Medulla oblongata (tissue), 1 donor: Measurements from ENCODE around the gene RIPOR3.
"Not testable (repeated sequence)": the region's sequence is repeated elsewhere in the genome, so short reads cannot be mapped to it uniquely, and the experiment has no call there.

Source experiments
- DNase-seq: peaks from one replicate; pipeline ENCODE4 v3.0.0-alpha.2; 2015; ENCODE audit errors: extremely low spot score

RIPOR3 gene

DNA sequence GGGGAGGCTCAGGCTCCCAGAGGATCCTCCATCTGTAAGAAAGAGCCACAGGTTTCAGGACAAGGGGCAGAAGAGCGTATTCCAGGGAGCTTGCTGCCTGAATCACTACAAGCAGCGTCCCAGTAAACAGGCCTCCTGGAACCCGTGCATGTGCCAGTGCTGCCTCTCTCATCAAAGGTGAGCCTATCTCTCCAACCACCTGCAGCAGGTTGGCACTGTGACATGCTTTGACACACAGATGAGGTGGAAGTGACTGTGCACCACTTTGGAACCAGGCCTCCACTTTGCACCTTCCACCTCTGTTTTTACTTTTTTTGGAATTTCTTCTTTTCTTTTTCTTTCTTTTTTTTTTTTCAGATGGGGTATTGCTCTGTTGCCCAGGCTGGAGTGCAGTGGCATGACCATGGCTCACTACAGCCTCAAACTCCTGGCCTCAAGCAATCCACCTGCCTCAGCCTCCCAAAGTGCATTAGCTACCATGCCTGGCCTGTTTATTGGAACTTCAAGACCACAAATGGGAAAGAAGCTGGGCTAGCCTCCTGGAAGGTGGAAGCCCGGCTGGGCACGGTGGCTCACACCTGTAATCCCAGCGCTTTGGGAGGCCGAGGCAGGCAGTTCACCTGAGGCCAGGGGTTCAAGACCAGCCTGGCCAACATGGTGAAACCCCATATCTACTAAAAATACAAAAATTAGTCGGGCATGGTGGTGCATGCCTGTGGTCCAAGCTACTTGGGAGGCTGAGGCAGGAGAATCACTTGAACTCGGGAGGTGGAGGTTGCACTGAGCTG, 12.5 kb upstream of the RIPOR3 start:
- not testable (repeated sequence) for DNase-seq

DNA sequence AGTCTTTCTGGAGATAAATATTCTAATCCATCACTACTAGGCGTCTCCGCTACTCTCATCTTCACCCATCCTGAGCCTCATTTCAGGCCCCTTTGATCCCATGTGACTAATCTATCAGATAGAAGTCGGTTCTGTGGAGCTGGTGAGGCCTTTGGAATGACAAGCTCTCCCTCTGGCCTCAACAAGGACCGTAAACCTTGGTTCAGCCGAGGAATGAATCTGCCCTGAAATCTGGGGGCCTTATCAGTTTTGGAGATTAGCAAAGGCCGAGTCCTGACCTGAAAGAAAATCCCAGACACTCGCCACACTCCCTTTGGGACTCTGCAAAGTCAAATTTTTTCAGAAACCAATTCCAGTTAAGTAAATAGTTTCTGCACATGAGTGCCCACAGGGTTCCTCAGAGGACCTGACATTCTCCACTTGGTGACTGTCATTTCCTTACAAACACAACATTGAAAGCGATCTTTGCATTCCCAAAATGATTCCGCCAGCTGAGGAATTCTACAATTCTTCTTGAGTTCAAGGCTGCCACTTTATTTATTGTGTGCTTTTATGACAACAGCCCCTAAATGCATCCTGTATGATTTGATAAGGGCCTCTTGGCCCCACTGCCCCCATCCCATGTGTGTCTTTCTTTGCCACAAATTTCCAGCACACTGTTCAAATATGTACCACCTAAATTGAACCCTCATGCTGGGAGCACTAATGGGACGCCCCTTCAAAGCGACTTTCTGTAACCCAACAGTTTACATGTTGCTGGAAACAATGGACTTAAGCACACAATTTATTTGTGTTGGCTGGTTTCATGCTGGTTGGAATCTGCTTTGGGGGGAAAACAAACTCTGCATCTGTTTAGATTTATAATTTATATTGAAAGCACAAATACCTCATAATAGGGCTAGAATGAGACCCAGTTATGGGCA, 10.0 kb upstream of the RIPOR3 start:
- DNase-seq = no peak

DNA sequence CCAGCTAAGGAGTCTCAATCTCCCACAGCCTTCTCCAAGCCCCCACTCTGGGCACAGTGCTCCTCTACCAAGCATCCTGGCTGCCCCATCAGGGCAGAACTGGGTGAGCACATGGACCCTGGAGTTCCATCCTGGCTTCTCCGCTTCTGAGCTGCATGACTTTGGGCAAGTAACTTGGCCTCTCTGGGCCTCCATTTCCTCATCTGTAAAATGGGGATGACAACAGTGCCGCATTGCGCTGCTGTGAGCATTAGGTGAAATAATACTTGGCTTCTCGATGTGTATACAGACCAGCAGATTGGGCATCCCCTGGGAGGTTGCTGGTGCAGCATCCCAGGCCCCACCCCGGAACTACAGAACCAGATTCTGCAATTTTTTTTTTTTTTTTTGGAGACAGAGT, 8.3 kb upstream of the RIPOR3 start:
- no peak for DNase-seq

DNA sequence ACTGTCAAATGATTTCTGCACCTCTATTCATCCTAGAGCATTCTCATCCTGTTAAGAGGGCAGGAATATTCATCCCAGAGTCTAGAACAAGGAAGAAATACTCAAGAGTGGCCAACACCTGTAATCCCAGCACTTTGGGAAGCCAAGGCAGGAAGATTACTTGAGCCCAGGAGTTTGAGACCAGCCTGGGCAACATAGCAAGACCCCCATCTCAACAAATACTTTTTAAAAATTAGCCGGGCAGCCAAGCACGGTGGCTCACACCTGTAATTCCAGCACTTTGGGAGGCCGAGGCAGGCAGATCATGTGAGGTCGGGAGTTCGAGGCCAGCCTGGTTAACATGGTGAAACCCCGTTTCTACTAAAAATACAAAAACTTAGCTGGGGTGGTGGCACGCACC, 6.9 kb upstream of the RIPOR3 start:
- DNase-seq = not testable (repeated sequence)

DNA sequence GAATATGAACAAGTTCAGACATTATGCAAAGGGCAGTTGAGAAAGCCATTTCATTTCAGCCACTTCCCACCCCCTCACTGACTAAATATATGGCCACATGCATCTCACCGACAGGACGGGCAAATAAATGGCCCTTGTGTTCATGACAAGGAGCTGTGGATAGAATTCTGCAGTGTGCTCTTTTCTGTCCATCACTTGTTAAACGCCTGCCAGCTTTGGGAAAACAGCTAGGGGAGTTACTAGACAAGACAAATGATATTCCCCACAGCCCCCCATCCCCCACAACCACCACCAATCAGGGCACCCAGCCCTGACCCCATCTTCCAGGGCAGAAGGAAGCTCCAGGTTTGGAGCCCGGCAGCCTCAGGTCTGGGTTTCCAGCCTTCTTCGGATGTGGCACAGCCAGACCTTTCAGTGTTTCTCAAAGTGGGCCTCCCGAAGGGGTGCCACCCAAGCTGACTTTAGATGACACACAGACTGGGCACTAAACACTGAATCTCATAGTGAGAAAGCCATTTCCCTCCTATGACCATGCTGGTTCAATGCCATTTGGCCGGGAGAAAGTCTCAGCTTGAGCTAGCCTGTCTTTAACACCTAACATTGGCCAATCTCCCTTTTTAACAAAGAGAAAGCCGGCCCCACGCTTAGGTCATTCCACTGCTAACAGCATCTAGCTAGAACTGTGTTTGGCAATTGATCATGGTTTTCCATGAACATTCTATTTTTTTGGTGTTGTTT, 4.0 kb upstream of the RIPOR3 start:
- DNase-seq = peak; percentile 79

DNA sequence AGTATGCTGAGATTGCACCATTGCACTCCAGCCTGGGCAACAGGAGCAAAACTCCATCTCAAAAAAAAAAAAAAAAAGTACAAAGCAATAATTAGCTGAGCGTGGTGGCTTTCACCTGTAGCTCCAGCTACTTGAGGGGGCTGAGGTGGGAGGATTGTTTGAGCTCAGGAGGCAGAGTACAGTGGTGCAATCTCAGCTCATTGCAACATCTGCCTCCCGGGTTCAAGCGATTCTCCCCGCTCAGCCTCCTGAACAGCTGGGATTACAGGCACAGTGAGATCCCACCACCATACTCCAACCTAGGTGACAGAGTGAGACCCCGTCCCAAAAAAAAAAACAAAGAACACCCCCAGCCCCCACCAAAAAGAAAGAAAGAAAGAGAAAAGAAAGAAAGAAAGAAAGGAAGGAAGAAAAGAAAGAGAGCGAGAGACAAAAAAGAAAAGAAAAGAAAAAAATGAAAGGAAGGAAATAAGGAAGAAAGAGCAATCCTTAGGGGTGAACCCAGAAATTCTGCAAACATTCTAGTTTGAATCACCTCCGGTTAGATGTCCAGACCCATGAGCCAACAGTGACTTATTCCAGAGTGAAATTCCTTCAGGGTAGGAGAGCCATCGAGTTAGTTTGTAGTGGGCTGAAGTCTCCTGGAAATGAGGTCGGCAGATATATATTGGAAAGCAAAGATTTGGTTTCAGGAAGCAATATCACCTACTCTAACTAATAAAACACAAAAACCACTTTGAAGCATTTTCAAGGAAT, 3.2 kb upstream of the RIPOR3 start:
- no peak for DNase-seq

DNA sequence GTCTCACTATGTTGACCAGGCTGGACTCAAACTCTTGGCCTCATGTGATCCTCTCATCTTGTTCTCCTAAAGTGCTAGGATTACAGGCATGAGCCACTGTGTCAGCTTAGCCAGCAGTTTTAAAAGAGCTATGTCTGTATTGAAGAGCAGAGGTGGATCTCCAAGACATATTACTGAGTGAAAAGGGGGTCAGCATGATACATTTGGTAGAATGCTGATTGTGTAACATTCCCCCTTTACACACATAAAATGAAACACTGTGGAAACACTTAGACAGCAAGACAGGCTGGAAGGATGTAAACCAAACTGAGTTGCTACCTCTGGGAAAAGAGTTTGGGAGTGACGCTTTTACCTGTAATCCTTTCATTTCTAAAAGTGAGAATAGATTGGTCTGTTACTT, 1.7 kb upstream of the RIPOR3 start:
- no peak for DNase-seq

DNA sequence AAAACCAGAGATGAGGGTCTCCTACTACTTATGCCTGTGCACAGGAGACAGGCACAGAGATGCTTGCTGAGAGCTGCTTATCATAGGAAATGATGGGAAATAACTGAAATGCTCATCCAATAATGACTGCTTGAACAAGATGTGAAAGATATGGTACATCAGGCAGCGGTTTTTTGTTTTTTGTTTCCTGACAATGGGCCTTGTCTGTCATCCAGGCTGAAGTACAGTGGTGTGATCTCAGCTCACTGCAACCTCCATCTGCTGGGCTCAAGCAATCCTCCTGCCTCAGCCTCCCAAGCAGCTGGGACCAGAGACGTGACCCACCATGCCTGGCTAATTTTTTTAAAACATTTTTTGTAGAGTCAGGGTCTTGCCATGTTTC, 1.2 kb upstream of the RIPOR3 start:
- peak; percentile 13 for DNase-seq

DNA sequence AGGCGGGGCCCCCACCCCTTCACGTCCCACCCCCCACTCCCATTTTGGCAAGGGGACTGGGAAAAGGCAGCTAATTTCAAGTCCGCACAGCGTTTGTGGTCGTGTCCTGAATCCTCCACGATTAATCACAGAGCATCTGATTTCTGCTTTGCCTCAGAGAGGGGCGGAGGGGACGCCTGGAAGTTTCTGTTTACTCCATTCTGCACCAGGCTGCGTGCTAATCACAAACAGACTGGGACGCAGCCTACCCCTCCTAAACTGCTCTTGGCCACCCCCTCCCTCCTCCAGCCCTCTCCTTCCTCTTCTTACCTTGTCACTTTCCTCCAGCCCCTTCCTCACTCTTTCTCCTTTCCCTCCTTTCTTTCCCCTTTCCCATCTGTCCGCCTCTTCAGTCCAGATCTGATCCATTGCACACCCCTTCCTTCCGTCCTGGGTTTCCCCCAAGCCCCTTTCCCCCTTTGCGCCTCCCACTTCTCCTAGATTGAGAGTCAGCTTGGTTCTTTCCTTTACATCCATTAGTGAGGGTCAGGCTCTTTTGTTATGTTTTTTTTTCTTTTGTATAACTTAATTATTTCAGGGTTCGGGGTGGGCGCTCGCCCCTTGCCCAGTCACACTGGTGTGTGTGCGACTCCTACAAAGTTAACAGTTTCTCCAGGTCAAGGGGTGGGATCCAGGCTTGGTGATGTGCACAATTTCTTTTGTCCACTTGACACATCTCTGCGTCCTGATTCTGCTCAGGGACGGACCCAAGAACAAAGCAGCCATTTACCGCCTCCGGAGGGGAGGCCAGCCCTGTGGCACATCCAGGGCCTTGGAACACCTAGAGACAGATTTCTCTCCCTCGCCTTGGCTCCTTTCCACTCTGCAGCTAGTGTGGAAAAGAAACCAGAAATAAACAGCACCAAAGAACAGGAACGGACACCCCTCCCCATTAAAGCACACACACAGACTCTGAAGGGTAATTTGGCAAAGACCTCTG, 520 bp upstream of the RIPOR3 start:
- DNase-seq = peak; percentile 42

DNA sequence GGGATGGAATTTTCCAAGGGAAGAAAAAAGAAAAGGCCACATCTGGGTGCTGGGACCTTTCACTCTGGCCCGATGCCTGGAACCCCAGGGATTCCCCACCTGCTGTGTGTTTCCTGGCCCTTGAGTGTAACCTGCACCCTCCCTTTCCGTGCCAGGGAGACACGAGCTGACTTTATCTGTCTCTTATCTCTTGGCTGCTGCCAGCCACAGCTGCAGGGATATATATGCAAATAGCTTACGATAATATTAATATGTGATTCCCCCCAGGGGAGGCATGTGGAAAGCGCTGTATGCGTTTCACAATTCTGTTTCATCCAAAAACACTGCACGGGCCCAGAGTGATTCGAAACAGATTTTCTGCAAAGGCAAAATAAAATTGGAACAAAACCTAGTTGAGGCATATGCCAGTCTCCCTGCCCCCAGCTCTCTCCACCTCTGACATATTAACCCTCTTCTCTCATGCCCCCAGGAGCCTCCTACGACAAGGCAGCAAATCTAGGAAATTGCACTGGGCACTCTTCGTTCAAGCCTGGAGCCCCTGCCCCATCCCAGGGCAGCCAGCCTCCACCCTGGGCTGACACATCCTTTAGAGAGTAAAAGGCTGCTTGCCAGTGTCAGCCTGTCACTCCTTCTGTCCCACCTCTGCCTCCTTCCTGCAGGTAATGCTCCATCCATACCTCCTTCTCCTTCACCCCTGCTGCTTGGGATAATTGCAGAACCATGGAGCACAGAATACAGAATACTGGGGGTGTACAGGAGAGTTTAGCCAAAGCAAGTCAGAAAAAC, 1.3 kb downstream of the RIPOR3 start:
- DNase-seq = no peak

DNA sequence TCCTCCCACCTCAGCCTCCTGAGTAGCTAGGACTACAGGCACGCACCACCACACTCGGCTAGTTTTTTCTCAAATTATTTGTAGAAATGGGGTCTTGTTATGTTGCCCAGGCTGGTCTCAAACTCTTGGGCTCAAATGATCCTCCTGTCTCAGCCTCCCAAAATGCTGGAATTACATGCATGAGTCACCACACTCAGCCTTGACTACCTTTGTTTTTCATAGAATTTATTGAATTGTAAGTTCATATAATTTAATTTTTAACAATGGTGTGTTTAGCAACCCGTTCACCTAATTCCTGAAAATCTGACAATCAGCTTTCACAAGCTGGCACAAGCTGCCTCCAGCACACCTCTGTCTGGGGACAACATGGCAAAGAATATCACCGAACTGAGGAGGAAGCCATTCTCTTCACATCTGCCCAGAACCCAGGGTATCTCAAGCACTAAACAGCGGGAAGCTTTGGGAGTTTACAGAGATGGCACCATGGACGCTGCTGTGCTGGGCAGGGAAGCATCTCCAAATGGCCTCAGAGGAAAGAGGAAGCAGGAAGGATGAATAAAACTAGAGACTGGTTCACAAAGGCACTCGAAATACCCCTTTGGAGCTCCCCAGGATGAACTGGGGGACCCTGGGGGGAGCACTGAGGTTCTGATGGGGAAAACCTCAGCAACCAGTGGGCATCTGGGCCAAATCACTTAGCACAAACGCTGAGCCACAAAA, 2.9 kb downstream of the RIPOR3 start:
- DNase-seq = no peak

DNA sequence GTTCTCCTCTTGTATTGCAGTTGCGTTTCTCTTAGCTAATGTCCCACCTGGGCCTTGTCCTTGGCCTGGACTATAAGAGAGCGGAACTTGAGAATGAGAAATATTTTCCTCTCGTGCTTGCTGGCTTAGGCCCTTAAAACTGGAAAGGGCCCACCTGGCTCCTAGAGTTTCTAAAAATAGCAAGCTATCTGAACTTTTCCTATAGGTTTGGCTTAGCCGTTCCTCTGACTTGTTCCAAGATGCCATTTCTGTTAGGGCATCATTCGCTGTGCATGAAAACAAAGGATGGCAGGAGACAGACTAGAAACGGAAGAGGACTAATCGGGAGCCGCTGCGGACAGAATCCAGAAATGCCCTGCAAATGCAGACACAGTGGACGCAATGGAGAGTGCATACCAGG, 4.5 kb downstream of the RIPOR3 start:
- DNase-seq = no peak

DNA sequence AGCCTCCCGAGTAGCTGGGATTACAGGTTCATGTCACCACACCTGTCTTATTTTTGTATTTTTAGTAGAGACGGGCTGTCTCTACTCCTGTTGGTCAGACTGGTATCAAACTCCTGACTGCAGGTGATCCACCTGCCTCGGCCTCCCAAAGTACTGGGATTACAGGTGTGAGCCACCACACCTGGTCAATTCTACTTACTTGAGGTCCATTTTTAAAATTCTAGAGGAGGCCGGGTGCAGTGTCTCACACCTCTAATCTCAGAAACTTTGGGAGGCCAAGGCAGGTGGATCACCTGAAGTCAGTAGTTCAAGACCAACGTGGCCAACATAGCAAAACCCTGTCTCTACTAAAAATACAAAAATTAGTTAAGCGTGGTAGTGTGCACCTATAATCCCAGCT, 7.8 kb downstream of the RIPOR3 start:
- DNase-seq = no peak

DNA sequence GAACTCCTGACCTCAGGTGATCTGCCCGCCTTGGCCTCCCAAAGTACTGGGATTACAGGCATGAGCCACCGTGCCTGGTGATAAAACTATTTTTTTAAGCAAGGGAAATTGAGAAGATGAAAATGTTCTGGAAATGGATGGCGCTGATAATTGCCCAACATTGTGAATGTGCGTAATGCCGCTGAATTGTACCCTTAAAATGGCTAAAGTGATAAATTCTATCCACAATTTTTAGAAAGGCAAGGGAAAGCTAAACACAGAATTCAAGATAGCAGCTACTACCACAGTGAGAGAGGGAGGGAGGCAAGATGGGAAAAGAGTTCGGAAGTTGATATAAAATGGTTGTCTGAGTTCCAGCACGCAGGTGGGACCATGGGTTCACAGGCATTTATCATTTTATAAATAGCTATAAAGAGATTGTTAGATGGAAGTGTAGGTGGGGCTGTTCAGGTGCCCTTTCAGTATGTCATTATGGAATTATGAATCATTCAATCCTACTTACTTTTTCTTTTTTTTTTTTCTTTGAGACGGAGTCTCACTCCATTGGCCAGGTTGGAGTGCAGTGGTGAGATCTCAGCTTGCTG, 8.3 kb downstream of the RIPOR3 start:
- DNase-seq = no peak

DNA sequence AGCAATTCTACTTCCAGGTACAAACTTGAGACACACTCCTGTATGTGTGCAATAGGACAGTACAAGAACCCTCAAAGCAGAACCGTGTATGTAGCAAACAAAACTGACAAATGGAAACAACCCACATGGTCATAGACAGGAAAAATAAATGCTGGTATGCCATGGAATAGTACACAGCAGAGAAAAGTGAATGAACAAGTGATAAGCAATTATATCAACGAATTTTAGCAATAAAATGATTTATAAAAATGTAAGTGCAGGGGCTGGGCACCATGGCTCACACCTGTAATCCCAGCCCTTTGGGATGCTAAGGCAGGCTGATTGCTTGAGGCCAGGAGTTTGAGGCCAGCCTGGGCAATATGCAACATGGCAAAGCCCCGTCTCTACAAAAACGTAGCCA, 9.3 kb downstream of the RIPOR3 start:
- DNase-seq = no peak

DNA sequence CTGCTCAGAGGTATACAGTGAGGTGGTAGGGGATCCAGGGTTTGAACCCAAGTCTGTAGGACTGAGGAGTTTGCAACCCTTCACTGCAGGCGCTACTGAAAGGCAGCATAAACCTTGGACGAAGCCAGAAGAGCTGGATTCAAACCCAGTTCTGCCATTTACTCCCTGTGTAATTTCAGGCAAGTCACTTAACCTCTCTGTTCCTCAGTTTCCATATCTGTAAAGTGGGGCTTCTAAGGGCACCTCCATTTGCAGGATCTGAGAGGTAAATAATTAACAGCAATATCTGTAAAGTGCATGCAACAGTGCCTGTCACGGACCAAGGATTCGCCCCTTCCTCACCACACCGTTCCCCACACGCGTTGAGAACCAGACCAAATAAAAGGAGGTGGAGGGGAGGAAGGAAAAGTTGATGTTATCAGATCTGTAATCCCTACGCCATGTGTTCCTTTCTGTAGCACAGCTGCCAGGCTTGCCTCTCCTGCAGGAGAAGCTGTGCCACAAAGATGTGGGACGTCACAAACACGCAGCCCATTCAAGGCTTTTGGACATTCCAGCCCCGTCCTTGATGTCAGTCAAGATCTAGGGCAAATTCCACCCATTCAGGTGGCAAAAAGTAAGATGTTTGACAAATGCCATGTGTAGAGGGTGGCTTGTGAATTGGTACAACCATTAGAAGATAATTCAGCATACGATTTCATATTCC, 9.8 kb downstream of the RIPOR3 start:
- no peak for DNase-seq

DNA sequence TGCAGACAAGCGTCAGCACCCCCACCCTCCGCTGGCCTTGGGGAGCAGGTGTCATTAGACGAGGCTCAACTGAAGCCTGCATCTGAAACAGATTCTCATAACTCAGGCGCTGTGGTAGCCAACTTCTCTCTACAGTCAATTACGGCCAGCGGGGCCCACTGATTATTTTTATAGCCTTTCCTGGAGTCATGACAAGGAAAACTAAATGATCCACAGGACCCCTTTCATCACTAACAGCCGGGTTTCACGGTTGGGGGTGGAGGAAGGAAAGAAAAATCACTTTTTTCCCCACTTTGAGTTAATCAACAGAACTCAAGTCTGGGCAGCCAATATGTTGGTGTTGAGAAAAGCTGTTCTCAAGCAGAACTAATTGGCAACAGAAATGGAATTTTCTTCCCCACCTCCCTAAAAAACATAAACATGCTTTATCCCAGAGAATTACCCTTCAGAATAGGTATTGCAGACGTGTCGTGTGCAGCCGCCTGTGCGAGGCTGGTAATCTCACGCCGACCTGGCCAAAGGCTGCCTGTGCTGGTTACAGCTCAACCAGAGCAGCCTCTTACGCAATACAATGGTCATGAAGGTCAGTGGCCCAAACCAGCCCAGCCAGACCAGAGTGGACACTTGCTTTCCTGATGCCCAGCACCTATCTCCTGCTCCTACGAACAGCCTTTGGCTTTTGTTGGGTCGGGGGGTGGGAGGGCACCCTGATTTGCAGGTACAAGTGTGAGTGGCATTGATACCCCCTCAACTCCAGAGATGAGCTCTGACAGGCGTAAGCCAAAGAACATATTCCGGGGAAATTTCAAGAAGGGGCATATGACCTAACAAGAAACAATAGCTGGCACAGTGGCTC, 11.0 kb downstream of the RIPOR3 start:
- no peak for DNase-seq
